ENCODE measurements around the gene MARK2.

MARK2 gene

DNA sequence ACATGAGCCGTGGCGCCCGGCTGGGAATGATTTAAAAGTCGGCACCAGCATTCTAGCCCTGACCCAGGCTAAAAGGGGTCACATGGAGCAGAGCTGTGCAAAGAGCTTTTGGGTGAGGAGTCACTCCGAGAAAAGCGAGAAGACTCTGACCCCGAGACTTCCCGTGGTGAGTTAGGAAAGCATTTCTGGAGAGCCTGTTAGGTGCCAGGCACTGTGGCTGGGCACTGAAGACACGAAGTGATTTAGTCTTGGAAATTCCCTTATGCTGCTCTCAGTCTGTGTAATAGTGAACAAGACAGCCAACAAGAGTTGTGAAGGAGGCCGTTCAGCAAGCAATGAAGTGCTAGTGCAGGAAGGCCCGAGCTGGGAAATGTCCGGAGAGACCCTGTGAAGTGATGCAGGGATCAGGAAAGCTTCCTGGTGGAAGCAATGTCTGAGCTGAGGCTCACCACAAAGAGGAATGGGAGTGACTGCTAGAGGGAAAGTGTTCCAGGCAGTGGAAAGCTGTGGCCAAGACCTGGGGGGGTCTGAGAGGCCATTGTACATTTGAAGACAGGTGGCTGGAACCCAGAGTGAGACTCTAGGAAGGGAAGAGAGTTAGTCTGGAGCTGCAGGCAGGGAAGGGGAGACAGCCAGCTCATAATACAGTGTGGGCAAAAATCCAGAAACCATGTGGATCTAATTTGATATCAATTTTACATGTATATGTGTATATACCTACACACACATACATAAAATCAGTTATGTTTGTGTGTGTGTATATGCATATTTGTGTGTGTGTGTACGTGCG is 31.6 kb downstream of the MARK2 start:
- Histone ChIP-seq H3K4me3 (no peak overlapping the region), H3K27ac (peak overlapping the region in 1 of 2 donors; percentile 29)
- DNase-seq (ENCODE audit: low spot score), result no peak
- TF ChIP-seq, protein P1, sequence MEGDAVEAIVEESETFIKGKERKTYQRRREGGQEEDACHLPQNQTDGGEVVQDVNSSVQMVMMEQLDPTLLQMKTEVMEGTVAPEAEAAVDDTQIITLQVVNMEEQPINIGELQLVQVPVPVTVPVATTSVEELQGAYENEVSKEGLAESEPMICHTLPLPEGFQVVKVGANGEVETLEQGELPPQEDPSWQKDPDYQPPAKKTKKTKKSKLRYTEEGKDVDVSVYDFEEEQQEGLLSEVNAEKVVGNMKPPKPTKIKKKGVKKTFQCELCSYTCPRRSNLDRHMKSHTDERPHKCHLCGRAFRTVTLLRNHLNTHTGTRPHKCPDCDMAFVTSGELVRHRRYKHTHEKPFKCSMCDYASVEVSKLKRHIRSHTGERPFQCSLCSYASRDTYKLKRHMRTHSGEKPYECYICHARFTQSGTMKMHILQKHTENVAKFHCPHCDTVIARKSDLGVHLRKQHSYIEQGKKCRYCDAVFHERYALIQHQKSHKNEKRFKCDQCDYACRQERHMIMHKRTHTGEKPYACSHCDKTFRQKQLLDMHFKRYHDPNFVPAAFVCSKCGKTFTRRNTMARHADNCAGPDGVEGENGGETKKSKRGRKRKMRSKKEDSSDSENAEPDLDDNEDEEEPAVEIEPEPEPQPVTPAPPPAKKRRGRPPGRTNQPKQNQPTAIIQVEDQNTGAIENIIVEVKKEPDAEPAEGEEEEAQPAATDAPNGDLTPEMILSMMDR (IDR thresholded peaks at IDR 0.05), result no peak

DNA sequence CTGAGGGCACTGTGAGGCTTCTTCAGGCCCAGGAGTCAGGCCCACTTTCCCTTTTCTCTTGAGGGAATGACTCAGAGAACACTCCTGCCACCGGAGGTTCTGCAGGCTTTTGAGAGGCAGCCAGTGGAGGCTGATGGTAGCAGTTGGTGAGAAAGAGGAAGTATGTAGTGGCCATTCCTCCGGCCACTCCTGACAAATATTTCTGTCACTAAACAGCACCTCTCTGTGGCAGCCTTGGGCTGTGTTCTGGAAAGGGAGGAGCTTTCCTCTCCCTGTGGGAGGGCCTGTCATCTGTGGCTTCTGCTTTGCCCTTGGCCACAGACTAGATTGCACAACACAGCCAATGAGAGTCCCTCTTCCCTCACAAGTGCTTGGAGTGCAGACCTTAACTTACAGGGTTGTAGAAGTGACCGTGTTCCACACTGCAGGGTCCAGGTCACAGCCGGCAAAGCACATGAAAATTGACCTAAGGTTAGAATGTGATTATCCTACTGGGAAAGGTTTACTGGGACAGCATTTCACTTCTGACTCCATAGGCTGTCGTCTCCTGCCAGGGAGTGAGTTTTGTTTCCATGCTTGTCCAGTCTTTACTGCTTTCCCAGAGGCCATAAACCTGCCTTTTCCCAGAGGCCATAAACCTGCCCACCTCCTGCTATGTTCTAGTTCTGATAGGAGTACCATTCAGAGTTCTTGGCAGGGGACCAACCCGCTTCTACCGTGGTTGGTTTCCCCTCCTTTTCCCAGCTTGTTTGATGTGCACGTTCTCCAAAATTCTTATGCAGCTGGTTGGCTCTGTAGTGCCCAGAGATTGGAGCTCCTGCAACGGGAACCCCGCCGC is 33.3 kb downstream of the MARK2 start:
- Histone ChIP-seq H3K4me3 (no peak overlapping the region), H3K27ac (peak overlapping the region; percentile 20 to 65)
- TF ChIP-seq, protein P1 (IDR thresholded peaks at IDR 0.05), result no peak
- DNase-seq (ENCODE audit: low spot score), result peak; percentile 92

DNA sequence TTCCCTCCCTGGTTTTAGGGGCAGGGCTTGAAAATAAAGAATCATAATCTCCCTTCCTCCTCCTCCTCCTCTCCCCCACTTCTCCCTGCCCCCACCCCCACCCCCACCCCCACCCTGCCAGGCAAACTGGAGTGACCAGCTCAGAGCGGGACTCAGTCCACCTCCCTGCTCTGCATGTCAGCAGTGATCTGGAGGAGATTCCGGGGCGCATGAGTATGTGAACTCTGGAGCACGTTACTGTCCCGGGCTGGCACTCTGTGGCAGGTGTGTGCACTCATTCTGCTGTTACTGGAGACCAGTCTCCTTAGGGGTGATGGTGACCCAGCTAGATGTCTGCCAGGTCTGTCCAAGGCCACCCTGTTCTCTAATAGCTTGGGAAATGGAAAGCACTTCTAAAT is 33.9 kb downstream of the MARK2 start:
- Histone ChIP-seq H3K4me3 (no peak overlapping the region), H3K27ac (peak overlapping the region in 1 of 2 donors; percentile 65)
- TF ChIP-seq, protein P1 (IDR thresholded peaks at IDR 0.05), result no peak
- DNase-seq (ENCODE audit: low spot score), result no peak

DNA sequence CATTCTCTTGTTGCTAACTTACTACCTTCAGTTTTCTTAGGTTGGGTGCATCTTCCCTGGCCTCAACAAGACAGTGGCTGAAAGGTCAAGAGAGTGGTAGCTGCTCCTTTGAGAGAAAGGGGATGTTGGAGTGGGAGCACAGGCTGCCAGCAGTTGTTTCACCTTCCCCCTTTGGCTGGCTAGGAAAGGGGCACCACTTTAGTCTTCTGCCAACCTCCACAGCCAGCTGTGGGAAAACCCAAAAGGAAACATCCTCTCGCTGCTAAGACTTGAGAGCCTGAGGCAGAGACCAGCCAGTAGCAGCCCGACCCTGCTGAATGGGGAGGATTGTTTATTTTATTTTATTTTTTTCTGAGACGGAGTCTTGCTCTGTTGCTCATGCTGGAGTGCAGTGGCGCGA is 34.4 kb downstream of the MARK2 start:
- TF ChIP-seq, protein P1 (IDR thresholded peaks at IDR 0.05), result no peak
- Histone ChIP-seq H3K4me3 (no peak overlapping the region), H3K27ac (peak overlapping the region in 1 of 2 donors; percentile 65)
- no peak for DNase-seq (ENCODE audit: low spot score)

DNA sequence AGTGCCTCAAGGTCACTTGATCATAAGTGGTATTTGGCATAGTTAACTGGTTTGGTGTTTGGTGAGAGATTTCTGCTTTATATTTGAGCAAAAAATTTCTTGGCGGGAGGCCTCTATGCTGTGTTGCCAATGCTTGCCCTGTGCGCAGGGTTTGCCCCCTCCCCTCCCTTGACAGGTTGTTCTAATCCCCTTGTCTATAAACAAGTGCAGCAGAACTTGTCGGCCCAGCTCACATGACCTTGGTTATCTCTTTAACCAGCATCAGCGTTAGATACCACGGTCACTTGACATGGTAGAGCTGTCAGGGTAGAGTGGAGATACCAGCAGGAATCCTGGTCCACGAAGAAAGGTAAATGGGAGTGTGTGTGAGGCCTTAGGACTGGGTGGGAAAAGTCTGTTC is 35.6 kb downstream of the MARK2 start:
- peak overlapping the region in 1 of 2 donors; percentile 11 for H3K27ac ChIP-seq
- TF ChIP-seq, protein P1 (IDR thresholded peaks at IDR 0.05), result no peak
- no peak for DNase-seq (ENCODE audit: low spot score)
- H3K4me3 ChIP-seq, result no peak overlapping the region

DNA sequence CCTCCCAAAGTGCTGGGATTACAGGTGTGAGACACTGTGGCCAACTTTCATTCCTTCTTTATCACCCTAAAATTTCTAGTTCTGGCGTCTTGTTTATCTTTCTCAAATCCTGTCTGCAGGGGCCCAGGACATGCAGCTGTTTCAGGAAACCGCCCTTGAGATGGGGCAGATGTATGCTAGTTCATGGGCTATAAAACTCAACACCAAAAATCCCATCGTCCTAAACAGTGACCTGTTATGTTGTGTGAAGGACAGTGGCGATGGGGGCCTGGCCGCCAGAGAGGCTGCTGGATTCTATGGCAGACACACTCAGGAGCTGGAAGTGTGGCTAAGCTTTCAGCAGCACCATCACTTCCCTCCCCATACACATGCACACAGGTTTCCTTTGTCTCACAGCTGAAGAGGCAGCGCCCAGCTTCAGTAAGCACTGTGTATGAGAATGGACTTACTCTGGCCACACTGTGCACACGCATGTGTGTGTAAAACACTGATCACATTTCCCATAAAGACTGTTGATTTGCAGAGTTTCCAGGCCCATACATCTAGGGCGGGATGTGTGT is 36.7 kb downstream of the MARK2 start:
- TF ChIP-seq, protein P1 (IDR thresholded peaks at IDR 0.05), result no peak
- DNase-seq (ENCODE audit: low spot score), result no peak
- H3K4me3 ChIP-seq, result no peak overlapping the region
- no peak overlapping the region for H3K27ac ChIP-seq

Data from coronary artery (tissue), 2 donors.